AML-193 (cell line): ENCODE results near the gene OPA1.
"Not testable (repeated sequence)": the region's sequence is repeated elsewhere in the genome, so short reads cannot be mapped to it uniquely, and the experiment has no call there.

Experiments
- DNase-seq, 2 experiments: peaks; one replicate each; lab custom pipeline; 2025; lab: John Stamatoyannopoulos, UW

Gene OPA1

DNA sequence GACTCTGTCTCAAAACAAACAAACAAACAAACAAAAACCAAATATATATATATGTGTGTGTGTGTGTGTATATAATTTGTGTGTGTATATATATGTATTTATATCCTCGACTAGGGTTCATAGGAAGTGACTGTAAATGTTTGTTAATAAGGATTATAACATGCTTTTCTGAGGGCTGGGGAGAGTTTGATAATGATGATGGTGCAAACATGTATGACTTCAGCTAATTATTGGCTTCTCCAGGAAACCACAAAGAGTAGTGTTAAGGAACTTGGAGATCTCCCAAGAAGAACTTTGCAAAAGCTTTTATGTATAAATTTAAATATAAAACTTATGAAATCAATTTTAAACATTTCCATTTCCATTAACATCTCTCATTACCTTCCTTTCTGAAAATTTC is 3.9 kb upstream of the OPA1 start:
- peak; percentile 70 to 79 for DNase-seq

DNA sequence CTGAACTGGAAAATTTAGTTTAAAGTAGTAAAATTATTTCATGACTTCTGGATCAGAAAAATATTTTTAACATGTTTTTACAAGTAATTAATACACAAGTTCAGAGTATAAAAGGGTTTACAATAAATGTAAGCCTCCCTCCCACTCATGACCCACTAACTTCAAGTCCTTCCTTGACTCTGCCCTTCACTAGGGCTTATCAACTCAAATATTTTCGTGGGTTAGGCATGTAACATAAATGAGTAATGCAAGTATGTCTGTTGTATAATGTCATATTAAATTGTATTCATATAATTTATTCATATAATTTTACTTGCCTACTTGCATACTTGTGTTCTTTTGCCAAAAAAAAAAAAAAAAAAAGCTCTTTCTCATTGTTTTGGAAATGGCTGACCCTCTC is 3.4 kb upstream of the OPA1 start:
- no peak for DNase-seq

DNA sequence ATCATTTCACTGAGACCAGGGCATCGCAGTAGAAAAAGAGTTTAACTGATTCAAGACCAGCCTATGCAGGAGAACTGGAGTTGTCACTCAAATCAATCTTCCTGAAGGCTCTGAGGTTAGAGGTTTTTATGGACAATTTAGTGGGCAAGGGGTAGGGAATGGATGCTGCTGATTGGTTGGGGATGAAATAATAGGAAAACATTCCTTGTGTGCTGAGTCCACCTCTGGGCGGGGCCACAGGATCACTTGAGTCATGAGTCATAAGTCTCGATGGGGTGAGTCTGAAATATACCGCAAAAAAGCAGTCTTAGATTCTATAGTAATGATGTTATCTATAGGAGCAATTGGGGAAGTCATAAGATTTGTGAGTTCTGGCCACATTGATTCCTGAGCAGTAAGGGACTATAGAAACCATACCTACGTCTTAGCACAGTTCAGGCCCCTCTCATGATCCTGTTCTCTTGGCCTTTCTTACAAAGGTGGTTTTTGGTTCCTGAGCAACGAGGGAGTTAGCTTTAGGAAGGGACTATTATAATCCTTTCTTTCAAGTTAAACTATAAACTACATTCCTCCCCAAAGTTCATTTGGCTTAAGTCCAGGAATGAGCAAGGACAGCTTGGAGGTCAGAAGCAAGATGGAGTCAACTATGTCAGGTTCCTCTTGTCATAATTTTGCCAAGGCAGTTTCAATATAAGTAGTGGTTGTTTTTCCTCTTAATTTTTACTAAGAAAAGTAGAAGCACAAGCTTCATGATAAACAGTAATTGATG is 2.7 kb upstream of the OPA1 start:
- peak; percentile 47 to 56 for DNase-seq

DNA sequence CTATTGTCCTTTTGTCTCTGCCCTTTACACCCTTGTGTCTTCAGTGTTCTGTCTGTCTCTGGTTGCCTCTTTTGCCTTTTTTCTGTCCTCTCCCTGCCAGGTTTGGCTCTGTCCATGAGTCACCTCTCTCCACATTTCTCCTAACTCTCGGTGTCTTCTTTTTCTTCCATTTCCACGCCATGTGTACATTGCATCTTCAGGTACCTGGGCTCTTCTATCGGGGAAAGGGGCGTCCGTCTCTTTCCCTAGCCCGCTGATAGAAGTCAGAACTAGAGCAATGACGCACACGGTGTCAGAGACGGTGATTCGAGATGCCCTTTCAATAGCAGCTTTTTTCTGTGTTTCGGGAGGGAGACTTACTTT is 641 bp downstream of the OPA1 start:
- DNase-seq: peak in 1 of 2 experiments; percentile 39

DNA sequence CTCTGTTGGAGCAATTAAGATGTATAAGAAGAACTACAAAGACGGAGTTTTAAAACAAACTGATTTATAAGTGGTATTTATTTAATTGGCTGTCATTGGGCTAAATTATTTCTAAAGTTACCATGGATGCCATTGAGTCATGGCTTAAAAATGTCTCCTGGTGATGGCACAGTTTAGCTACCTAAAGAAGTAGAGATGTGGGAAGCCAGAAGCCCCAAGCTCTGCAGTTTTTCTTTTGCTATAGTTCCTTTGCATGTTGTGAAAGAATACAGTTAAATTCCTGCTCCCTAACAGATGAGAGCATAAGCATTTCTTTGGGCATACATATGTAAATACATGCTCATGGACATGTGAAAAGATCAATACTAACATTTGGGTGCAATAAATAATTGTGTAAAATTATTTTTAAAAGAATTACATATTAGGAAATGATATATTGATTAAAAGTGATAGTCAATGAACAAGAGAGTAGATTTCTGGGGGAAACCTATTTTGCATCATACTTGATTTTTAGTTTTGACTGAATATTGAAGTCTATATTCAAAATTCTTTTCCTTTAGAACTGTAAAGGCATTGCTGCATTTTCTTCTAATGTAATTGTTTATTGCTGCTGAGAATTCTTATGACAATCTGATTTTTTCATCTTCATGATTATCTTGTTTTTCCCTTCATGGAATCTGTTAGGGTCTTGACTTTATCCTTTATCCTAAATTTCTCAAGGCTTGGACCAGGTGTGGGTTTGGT is 2.1 kb downstream of the OPA1 start:
- DNase-seq: no peak

DNA sequence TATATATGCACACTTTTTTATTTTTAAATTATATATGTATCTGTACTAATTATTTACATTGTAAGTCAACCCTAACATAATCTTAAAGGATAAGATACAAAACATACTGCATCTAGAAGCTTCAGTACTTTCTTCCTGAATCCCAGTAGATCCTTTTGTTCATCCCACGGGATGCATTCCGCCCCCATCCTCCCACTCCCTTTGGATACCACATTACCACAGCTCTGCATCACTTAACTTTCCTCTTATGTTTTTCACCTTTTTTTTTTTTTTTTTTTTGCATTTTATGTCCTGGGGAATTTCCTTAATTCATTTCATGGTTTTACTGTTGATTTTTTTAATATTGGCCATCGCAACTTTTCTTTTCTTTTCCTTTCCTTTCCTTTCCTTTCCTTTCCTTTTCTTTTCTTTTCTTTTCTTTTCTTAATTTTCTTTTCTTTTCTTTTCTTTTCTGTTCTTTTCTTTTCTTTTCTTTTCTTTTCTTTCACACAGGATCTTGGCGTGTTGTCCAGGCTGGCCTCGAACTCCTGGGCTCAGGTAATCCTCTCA is 3.0 kb downstream of the OPA1 start:
- no peak for DNase-seq

DNA sequence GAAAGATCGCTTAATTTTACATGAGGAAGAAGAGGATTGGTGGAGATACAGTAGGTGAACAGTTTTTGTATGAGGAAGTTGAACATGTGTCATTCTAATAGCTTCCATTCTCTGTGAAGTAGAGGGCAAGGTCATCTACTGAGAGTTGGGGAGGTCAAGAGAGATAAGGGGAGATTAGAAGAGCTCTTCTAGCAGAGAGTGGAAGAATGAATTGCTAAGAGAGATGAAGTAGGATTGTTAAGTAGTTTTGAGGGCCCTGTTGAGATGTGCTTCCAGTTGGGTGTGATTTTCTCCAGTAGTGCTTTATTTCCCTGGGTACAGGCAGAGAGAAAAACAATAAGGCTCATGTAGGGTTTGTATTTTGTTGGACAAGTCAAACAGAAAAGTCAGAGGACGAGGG is 5.2 kb downstream of the OPA1 start:
- no peak for DNase-seq

DNA sequence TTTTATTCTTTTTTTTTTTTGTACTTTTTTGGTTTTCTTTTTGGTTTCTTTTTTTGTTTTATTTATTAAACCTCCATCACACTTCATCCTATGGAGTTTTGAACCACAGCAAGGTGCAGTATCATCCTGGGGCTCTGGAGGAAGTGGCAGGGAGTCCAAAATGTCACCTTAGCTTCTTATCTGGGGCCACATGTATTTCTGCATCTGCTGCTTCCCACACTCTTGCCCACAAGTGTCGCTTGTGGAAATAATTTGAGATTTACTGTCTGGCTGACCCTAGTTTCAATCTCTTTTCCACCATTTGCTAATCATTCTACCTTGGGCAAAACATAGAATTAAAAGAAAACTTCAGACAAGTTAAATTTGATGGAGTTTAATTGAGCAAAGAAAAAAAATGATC is 6.4 kb downstream of the OPA1 start:
- DNase-seq: no peak

DNA sequence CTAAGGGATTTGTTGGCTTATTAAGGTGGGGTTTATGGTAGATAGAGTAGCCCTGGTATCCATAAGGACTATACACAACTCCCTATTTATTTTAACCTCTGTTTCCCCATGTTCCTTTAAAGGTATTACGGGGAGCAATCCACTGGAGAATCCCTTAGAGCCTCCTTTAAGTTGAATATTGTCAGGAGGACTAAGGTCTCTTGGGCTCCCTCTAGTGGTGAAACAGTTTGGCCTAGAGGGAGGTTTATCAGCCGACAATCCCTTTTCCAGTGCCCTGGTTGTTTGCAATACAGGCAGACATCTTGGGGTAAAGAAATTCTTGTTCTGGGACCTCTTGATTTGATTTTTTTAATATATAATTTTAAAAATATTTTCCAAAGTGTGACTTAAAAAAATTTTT is 12.9 kb downstream of the OPA1 start:
- DNase-seq: peak; percentile 62 to 71

DNA sequence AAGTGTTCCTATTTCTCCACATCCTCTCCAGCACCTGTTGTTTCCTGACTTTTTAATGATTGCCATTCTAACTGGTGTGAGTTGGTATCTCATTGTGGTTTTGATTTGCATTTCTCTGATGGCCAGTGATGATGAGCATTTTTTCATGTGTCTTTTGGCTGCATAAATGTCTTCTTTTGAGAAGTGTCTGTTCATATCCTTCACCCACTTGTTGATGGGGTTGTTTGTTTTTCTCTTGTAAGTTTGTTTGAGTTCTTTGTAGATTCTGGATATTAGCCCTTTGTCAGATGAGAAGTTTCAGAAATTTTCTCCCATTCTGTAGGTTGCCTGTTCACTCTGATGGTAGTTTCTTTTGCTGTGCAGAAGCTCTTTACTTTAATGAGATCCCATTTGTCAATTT is 13.9 kb downstream of the OPA1 start:
- DNase-seq: not testable (repeated sequence)

DNA sequence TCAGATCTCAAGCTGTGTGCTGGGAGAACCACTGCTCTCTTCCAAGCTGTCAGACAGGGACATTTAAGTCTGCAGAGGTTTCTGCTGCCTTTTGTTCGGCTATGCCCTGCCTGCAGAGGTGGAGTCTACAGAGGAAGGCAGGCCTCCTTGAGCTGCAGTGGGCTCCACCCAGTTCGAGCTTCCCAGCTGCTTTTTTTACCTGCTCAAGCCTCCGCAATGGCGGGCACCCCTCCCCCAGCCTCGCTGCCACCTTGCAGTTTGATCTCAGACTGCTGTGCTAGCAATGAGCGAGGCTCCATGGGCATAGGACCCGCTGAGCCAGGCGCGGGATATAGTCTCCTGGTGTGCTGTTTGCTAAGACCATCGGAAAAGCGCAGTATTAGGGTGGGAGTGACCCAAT is 17.5 kb downstream of the OPA1 start:
- not testable (repeated sequence) for DNase-seq

DNA sequence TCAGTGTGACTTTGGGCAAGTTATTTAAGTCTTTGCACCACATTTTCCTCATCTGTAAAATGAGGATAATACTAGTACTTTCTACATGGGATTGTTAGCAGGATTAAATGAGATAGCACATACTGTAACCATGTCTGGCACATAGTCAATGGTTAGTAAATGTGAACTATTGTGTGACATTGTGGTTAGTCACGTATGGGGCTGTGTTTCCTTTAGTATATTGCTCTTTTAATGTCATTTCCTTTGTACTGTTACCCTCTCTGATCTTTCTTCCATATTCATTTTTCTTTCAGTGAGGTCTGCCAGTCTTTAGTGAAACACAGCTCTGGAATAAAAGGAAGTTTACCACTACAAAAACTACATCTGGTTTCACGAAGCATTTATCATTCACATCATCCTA is 21.4 kb downstream of the OPA1 start:
- DNase-seq: no peak

DNA sequence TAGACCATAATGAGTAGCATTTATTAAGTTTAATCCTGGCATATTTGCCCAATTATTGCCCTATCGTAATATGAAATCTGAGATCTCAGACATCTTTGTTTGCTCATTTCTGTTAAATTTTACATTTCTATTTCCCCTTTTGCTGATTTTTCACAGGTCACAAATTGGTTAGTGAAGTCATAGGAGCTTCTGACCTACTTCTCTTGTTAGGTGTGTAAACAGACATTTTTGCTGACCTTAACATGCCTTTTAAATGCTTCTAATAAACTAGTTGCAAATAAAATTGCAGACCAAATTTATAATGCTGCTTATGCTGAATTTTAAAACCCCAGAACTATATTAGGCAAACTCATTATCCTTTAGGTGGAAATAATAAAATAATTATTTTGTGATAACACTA is 24.6 kb downstream of the OPA1 start:
- no peak for DNase-seq

DNA sequence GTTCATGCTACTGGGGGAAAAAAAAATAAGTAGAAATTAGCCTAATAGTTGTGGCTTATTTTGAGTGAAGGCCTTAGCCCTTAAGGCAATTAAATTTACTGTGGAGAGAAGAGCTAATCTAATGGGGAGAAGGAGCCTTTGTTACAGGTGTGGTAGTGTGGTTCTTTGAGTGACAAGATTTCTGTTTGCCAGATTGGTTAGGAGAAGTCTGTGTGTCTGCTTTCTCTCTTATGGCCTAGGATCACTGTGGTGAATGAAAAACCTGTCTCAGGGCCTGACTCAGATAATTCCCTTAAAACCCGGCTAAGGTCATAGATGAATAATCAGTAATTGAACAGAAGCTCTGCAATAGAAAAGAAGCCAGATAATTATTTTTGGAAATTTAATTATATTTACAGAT is 27.0 kb downstream of the OPA1 start:
- no peak for DNase-seq

DNA sequence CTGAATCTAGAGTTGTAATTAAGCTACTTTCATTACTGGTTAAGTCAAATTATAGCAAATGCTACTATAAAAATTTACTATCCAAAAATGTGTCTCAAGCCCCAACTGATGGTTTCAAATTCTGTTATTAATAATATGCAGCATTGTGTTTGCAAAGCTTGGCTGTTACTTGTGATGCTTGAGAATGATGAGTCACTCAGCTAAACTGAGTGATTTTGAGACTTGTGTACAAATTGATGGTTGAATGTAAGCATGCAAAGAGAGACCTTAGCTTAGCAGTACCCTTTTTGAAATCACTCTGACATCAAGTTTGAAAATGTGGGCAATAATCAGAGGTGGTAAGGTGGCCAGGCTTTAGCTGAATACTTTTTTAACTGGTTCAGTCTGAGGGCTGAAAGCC is 27.6 kb downstream of the OPA1 start:
- no peak for DNase-seq

DNA sequence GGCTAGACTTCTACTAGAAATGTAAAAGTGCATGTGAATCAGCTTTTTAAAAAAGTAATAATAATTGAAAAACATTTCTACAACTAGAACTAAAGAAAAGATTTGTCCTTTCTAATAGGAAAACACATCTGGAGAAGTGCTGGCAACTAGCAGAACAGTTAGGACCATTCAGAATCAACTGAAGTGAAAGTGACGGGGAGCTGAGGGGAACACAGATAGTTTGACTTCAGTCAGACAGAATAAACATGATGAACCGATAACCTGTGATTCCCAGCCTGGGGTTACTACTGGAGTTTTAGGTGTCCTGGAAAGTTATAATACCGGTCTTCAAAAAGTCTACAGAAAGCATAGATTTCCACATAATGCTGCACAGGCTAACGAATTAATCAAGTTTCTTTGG is 28.1 kb downstream of the OPA1 start:
- no peak for DNase-seq

DNA sequence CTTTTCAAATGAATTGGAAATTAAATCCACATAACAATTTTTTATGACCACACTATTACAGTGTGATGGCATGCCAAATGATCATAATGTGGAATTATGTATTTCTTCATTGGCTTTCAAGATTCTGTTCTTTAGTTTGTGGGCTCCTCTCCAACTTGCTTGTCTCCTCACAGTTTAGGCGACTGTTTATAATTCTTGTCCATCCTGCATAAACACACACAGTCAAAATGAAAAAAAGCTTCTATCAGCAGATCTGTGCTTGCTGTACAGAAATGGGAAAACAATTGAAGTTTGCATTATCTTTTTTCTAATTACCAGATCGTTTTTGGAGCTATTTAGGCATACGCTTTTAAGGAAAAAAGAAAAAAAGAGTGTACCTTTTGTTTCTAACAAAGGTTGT is 37.0 kb downstream of the OPA1 start:
- DNase-seq: no peak

DNA sequence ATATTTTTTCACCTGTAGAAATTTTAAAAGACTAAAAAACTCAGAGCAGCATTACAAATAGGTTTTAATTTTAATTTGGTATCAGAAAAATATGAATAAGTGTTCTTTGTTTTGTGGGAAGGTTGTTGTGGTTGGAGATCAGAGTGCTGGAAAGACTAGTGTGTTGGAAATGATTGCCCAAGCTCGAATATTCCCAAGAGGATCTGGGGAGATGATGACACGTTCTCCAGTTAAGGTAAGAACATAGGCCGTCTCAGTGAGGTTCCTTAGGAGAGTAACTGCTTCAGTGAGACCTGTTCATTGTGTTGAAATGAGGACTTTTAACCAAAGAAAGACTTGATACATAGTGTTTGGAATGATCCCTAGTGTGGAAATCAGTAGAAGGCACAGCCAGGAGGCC is 44.8 kb downstream of the OPA1 start:
- no peak for DNase-seq

DNA sequence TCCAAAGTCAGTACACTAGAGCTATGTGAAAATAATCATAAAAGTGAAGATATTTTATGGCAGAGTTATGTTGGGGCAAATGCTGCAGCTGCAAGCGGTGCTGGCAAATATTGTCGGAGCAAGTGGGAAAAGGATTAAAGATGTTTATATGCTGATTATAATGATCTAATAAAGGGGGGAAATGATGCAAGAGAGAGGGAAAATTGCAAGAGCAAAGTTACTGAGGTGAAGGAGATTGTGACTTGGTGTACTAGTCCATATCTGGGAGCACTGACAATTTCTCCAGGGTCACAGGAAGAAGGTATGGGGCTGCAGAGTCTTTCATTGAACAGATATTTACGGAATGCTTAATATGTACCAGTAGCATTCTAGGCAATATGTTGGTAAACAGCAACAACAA is 45.8 kb downstream of the OPA1 start:
- DNase-seq: no peak

DNA sequence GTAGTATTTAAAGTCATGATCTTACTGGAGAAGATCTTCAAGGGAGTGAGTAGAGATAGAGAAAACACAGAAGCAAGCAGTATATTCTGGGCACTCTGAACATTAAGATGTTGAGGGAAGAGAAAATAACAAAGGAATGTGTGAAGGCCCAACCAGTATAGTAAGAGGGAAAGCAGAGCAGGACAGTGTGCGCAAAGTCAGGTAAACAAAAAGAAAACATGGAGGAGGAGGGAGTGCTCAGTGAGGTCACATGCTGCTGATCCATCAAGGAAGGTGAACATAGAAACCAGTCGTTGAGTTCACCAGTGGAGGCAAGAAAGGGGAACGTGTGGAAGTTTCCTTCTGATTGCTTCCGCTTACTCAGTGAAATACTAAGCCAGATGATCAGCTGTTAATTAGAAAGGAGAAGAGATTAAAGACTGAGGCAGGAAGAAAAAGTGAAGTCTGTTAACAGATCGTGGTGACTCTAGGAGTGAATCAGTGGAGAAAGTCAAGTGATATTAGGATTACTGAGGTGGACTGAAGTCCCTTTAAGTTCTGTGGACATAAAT is 47.2 kb downstream of the OPA1 start:
- peak; percentile 13 to 16 for DNase-seq

DNA sequence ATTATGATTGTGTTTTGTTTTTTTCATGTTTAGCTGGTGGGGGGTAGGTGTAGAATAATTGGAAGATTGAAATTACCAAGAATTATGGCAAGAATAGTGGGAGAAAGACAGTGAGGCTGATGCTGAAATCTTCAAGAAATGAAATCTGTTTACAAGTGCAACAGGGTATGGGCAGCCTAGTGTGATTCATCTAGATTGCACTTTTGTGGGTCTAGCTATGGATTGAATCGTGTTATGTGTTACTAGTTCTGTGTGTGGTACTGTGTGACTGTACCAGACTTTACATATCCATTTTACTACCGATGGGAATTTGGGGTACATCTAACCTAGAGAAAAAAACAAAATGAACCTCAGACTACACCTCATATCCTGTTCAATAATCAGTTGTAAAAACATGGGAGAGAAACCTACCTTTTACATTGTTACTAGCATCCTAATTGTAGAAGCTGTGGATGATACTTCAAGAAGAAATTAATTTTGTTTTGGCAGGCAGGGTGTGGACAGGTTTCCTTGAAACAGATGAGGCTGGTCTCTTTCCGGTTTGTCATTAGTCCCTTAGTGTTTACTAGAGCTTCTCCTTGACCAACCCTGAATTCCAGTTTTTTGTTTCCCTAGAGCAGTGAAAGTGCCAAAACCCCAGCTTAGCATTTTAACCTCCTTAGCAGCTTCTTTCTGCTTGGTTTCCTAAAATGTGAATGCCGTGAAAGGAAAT is 47.9 kb downstream of the OPA1 start:
- no peak for DNase-seq

DNA sequence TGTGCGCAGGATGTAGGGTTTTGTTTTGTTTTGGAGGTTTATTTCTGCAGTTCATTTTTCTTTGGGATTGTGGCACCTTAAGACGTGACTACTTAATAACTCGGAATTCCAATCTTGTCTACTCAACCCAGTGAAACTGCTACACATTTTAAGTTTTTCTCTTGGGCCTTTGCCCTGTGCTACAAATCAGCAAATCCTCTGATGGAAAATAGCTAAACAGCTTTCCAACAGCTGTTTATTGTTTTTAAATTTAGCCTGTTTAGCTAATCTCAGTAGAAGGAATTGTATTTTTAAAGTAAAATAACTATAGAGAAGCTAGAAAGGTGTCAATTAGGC is 48.4 kb downstream of the OPA1 start:
- no peak for DNase-seq

DNA sequence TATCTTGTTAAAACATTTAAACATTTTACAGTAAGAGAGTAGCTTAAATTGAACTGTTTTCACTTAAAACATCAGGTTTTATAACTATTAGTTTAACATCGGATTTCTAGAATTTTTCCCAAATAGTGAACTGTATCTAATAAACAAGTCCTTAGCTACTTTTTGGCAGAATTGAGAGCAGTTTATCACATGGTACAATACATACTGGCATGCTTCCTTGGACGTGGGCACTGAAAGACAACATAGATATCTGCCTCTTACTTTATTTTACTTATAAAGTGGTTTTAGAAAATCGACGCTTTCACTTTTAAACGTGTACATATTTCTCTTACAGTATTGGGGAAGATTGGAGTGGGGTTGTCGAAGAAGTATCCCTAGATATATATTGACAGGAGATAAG is 52.8 kb downstream of the OPA1 start:
- DNase-seq: no peak
